IMR-90 (cell line): Measurements from ENCODE around the gene ITPR2. TPM values are rescaled to one million over a fixed set of nuclear protein-coding genes. Genes with fewer than 3 reads are reported as not detected.

Source experiments
- ATAC-seq: fragments of 200-7000 bp; cut with Tn5 transposase; 2 replicates; pipeline ENCODE4 v1.9.1; 2020; ENCODE audit warnings: low read depth, mild to moderate bottlenecking, moderate library complexity
- BruUV-seq: library from RNA; stranded (reverse); fragments of 400-500 nt; replicated peaks from 2 replicates; lab custom pipeline; 2021; lab: Mats Ljungman, UMichigan
- CTCF ChIA-PET: fragments of 300-600 bp; formaldehyde crosslinking; extraction: SDS; loops from one replicate; lab custom pipeline; 2021; ENCODE audit warnings: antibody characterized with exemption; lab: Yijun Ruan, JAX
- POLR2A ChIA-PET: fragments of 300-600 bp; sonication (Branson Sonifier 250); formaldehyde crosslinking; loops from one replicate; lab custom pipeline; 2022; ENCODE audit warnings: antibody characterized with exemption; ENCODE audit not compliant: unreplicated experiment; lab: Charles Lee
- DNase-seq: peaks from one replicate; pipeline ENCODE4 v3.0.0; 2013
- H2AFZ ChIP-seq: replicated peaks from 2 replicates; pipeline ENCODE3; 2013; ENCODE audit warnings: low read length, mild to moderate bottlenecking; ENCODE audit not compliant: poor library complexity
- H2AK5ac ChIP-seq: 2 replicates; pipeline ENCODE4 v1.6.1; 2013; ENCODE audit warnings: low read depth, low read length, inconsistent platforms
- H2AK9ac ChIP-seq: replicated peaks from 2 replicates; pipeline ENCODE3; 2013; ENCODE audit warnings: mild to moderate bottlenecking, low read depth, low read length, moderate library complexity; ENCODE audit not compliant: poor library complexity
- H2BK120ac ChIP-seq: 2 replicates; pipeline ENCODE4 v1.6.1; 2013; ENCODE audit warnings: low read depth, low read length, inconsistent platforms
- H2BK15ac ChIP-seq: 3 replicates; pipeline ENCODE4 v1.6.1; 2013; ENCODE audit warnings: low read depth, low read length, inconsistent platforms
- H2BK20ac ChIP-seq: 2 replicates; pipeline ENCODE4 v1.6.1; 2013; ENCODE audit warnings: low read depth, mild to moderate bottlenecking, inconsistent platforms, low read length, moderate library complexity
- H2BK5ac ChIP-seq: 2 replicates; pipeline ENCODE4 v1.6.1; 2013; ENCODE audit warnings: mild to moderate bottlenecking, low read depth, low read length, inconsistent platforms; ENCODE audit not compliant: poor library complexity, severe bottlenecking
- H3K14ac ChIP-seq: replicated peaks from 2 replicates; pipeline ENCODE4 v1.6.1; 2013; ENCODE audit warnings: low read depth, low read length, inconsistent platforms
- H3K18ac ChIP-seq: 2 replicates; pipeline ENCODE4 v1.6.1; 2013; ENCODE audit warnings: low read depth, low read length, control low read depth
- H3K23ac ChIP-seq: 2 replicates; pipeline ENCODE4 v1.6.1; 2013; ENCODE audit warnings: low read depth, low read length, inconsistent platforms
- H3K27ac ChIP-seq: 2 replicates; pipeline ENCODE4 v1.5.1; 2013; ENCODE audit warnings: mild to moderate bottlenecking, control low read depth, low read length; ENCODE audit not compliant: insufficient read depth
- H3K27me3 ChIP-seq: 2 replicates; pipeline ENCODE4 v1.6.1; 2013; ENCODE audit warnings: low read length; ENCODE audit not compliant: control insufficient read depth, insufficient read depth
- H3K36me3 ChIP-seq: 2 replicates; pipeline ENCODE4 v1.6.1; 2013; ENCODE audit warnings: low read length, mixed read lengths; ENCODE audit not compliant: control insufficient read depth, insufficient read depth
- H3K4ac ChIP-seq: 2 replicates; pipeline ENCODE4 v1.6.1; 2013; ENCODE audit warnings: low read depth, low read length, inconsistent platforms
- H3K4me1 ChIP-seq: 2 replicates; pipeline ENCODE4 v1.6.1; 2013; ENCODE audit warnings: low read length, mixed read lengths; ENCODE audit not compliant: control insufficient read depth, insufficient read depth
- H3K4me2 ChIP-seq: 2 replicates; pipeline ENCODE4 v1.6.1; 2013; ENCODE audit warnings: low read depth, mild to moderate bottlenecking, control low read depth, low read length, moderate library complexity
- H3K4me3 ChIP-seq: 2 replicates; pipeline ENCODE4 v1.5.1; 2013; ENCODE audit warnings: low read depth, mild to moderate bottlenecking, control low read depth, low read length, moderate library complexity; ENCODE audit not compliant: insufficient read depth
- H3K56ac ChIP-seq: 2 replicates; pipeline ENCODE4 v1.6.1; 2013; ENCODE audit warnings: low read length, inconsistent platforms; ENCODE audit not compliant: insufficient read depth; ENCODE audit errors: extremely low read depth
- H3K79me1 ChIP-seq, 2 experiments: 2 replicates each; pipeline ENCODE4 v1.6.1; 2013; ENCODE audit warnings: low read length in 2 of 2, inconsistent platforms in 1 of 2, low read depth in 1 of 2
- H3K9ac ChIP-seq: 2 replicates; pipeline ENCODE4 v1.6.1; 2013; ENCODE audit warnings: low read depth, low read length, control low read depth
- H3K9me1 ChIP-seq: 2 replicates; pipeline ENCODE4 v1.6.1; 2013; ENCODE audit warnings: low read length, inconsistent platforms; ENCODE audit not compliant: insufficient read depth
- H3K9me3 ChIP-seq: 2 replicates; pipeline ENCODE4 v1.6.1; 2013; ENCODE audit warnings: low read length; ENCODE audit not compliant: control insufficient read depth, insufficient read depth
- H4K20me1 ChIP-seq: 2 replicates; pipeline ENCODE4 v1.6.1; 2013; ENCODE audit warnings: low read length, inconsistent platforms; ENCODE audit not compliant: insufficient read depth
- H4K5ac ChIP-seq: 2 replicates; pipeline ENCODE4 v1.6.1; 2013; ENCODE audit warnings: mild to moderate bottlenecking, low read depth, low read length, control low read depth
- H4K8ac ChIP-seq, 2 experiments: 2 replicates each; pipeline ENCODE4 v1.6.1; 2013; ENCODE audit warnings: low read depth in 2 of 2, low read length in 2 of 2, control low read depth in 1 of 2, inconsistent platforms in 1 of 2
- H4K91ac ChIP-seq: 2 replicates; pipeline ENCODE4 v1.6.1; 2013; ENCODE audit warnings: low read depth, low read length, inconsistent platforms; ENCODE audit not compliant: insufficient read depth
- CEBPB ChIP-seq: IDR thresholded peaks from 2 replicates; pipeline ENCODE4 v1.6.1; 2012; ENCODE audit warnings: low read depth, low read length, improper control_type of control experiment
- CHD1 ChIP-seq: IDR thresholded peaks from 2 replicates; pipeline ENCODE4 v1.6.1; 2012; ENCODE audit warnings: low read depth, low read length, improper control_type of control experiment
- WGBS, 2 experiments: methylation state at CpG; one replicate each; pipeline versions ENCODE4 v1.1.5 to v1.1.7; 2013; ENCODE audit warnings: missing lambda C conversion rate in 2 of 2; ENCODE audit not compliant: insufficient read length in 1 of 2; ENCODE audit errors: extremely low coverage in 2 of 2; 5-methylcytosine and 5-hydroxymethylcytosine counted together
- dilution Hi-C: fragments of 300-500 bp; cut with HindIII; formaldehyde crosslinking; loops from one replicate; pipeline ENCODE4 v1.14.3; 2018; ENCODE audit warnings: low sequenced_read_pairs; ENCODE audit not compliant: unreplicated experiment
- in situ Hi-C: fragments of 300-500 bp; cut with MboI; formaldehyde crosslinking; loops from 3 replicates; pipeline ENCODE4 v1.14.3; 2019; ENCODE audit warnings: low sequenced_read_pairs, inconsistent platforms, mixed read lengths
- intact Hi-C: fragments of 100-400 bp; cut with micrococcal nuclease; formaldehyde crosslinking; loops from 2 replicates; pipeline ENCODE4 v1.10.0; 2022
- polyA plus RNA-seq, 3 experiments: library from polyadenylated mRNA; depleted of rRNA; stranded (reverse); fragments of >200 nt; gene quantifications; 2 replicates each; pipeline ENCODE4 v1.2.3, GENCODE V29; 2012; ENCODE audit warnings: low replicate concordance in 1 of 3
- total RNA-seq: library from RNA; depleted of rRNA; stranded (reverse); fragments of >200 nt; gene quantifications from 2 replicates; pipeline ENCODE4 v1.2.3, GENCODE V29; 2012

The ITPR2 gene
- total and polyA plus RNA-seq, 2 of the 4 experiments (the other 2 are of a cell fraction): 1.2 to 9.0 TPM

DNA sequence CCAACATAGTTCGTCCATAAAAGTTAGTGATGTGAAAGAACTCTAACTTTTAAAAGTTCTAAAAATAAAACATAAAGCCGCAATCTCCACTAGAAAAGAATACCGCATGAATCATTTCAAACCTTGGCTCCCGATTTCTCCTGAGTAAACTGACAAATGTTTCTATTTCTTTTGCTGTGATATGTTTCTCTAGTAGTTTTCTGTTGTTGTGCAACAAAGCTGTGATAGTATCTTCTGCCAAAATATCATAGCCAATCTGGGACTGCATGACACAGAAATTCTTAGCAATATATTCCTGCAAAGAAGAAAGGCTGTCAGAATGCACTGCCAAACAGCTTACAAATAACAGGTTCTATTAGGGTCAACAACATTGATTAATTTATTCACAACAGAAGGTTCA is 174.0 kb downstream of the ITPR2 start:
- no peaks in the 10 kb centered on the region for H3K9me3 ChIP-seq
- BruUV-seq: no TSS peak
- H3K4me3 ChIP-seq: no peak overlapping the region
- no peaks in the 10 kb centered on the region for H3K27me3 ChIP-seq
- no peaks in the 10 kb centered on the region; the same call in 1 of the 2 replicates for H3K9me1 ChIP-seq
- H3K56ac ChIP-seq: no peak overlapping the region
- H3K9ac ChIP-seq: no peak overlapping the region
- H4K20me1 ChIP-seq: no peaks in the 10 kb centered on the region
- no peak overlapping the region for H2AK5ac ChIP-seq
- no peak overlapping the region for H3K4ac ChIP-seq
- POLR2A ChIA-PET: no interaction called here
- no peak overlapping the region for H2AK9ac ChIP-seq
- H2BK5ac ChIP-seq: no peak overlapping the region
- no peak overlapping the region for H2BK120ac ChIP-seq
- no peak for TF ChIP-seq CHD1
- TF ChIP-seq CEBPB: peak; percentile 96
- WGBS, 2 experiments: no CpG with 5 or more reads among the region's 4 CpGs
- no peak overlapping the region for H4K91ac ChIP-seq
- DNase-seq (peak; percentile 81), ATAC-seq (peak; percentile 51; the same call in 1 of the 2 replicates)
- H3K18ac ChIP-seq: no peak overlapping the region
- no peak overlapping the region for H3K23ac ChIP-seq
- no peak overlapping the region; the same call in 1 of the 2 replicates for H3K4me2 ChIP-seq
- H2BK20ac ChIP-seq: no peak overlapping the region
- CTCF ChIA-PET: interaction anchor here (1.3 kb wide), 1 partner anchor 540 kb away, joined by 5 read pairs; no protein-coding TSS in a partner anchor
- H4K5ac ChIP-seq: no peak overlapping the region
- dilution Hi-C loops (no loop called here), intact Hi-C loops (loop anchor here (5.0 kb wide), 1 partner anchor 43 kb away; no protein-coding TSS in a partner anchor), in situ Hi-C loops (loop anchor here (10.0 kb wide), 1 partner anchor 534 kb away; the partner anchor contains the start of gene BHLHE41)
- no peaks in the 10 kb centered on the region for H3K4me1 ChIP-seq
- H3K36me3 ChIP-seq: peaks cover 1% of the 10 kb centered on the region; the same call in 1 of the 2 replicates
- no peaks in the 10 kb centered on the region for H3K79me1 ChIP-seq
- H3K14ac ChIP-seq: no peak overlapping the region
- no peak overlapping the region for H4K8ac ChIP-seq
- no peak overlapping the region for H2BK15ac ChIP-seq
- H3K27ac ChIP-seq: no peak overlapping the region
- H2AFZ ChIP-seq: no peak overlapping the region
